Fibroblast of lung (primary cell): ENCODE measurements around the gene TSGA10IP.

Experiments
- EZH2 ChIP-seq: IDR thresholded peaks from 2 replicates; pipeline ENCODE4 v1.5.1; 2012; ENCODE audit warnings: low read length, control low read depth, mild to moderate bottlenecking; ENCODE audit errors: missing control alignments
- TF ChIP-seq, protein P1 (sequence below), 2 donors: IDR thresholded peaks in 1 of 2; conservative IDR thresholded peaks in 1 of 2; 1 replicate in 1 of 2; 2 replicates in 1 of 2; pipeline ENCODE4 v1.5.1; 2011 to 2012; ENCODE audit warnings: low read length in 2 of 2, control low read depth in 1 of 2, inconsistent platforms in 1 of 2, low read depth in 1 of 2, mild to moderate bottlenecking in 1 of 2

DNA sequence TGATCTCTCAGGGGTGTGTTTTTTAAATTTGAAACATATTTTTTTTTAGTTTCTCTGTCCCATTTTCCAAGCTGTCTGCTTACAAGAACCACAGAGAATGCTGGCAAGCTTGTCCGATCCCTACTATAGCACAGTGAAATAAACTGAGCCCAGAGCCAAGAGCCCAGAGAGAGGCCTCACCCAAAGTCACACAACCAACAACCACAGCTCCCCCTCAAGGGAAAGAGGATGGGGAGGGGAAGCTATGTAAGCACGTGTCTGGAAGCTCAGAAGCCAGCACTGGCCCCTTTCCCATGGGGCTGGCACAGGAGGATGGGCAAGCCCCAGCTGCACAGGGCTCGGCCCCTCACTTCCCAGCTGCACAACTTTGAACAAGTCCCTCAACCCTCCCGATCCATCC lies 13.0 kb downstream of the TSGA10IP start:
- TF ChIP-seq, protein P1, sequence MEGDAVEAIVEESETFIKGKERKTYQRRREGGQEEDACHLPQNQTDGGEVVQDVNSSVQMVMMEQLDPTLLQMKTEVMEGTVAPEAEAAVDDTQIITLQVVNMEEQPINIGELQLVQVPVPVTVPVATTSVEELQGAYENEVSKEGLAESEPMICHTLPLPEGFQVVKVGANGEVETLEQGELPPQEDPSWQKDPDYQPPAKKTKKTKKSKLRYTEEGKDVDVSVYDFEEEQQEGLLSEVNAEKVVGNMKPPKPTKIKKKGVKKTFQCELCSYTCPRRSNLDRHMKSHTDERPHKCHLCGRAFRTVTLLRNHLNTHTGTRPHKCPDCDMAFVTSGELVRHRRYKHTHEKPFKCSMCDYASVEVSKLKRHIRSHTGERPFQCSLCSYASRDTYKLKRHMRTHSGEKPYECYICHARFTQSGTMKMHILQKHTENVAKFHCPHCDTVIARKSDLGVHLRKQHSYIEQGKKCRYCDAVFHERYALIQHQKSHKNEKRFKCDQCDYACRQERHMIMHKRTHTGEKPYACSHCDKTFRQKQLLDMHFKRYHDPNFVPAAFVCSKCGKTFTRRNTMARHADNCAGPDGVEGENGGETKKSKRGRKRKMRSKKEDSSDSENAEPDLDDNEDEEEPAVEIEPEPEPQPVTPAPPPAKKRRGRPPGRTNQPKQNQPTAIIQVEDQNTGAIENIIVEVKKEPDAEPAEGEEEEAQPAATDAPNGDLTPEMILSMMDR (conservative IDR thresholded peaks at IDR 0.05 in 1 of 2, IDR thresholded peaks at IDR 0.05 in 1 of 2; ENCODE audit: low read depth in 1 of 2, low read length in 2 of 2) = no peak
- TF ChIP-seq EZH2 = no peak
